GM12874 (cell line): ENCODE data around the gene LIPG.

ENCODE experiments used
- CTCF ChIP-seq: IDR thresholded peaks from 2 replicates; pipeline ENCODE4 v1.5.1; 2011; ENCODE audit warnings: low read depth, mild to moderate bottlenecking, control low read depth, low read length, moderate library complexity; ENCODE audit not compliant: insufficient read depth

The LIPG gene

GRCh38 chr18:49521216-49521835, 40.5 kb upstream of the LIPG start:
- no peak for TF ChIP-seq CTCF

GRCh38 chr18:49524349-49524748, 37.5 kb upstream of the LIPG start:
- no peak for TF ChIP-seq CTCF

GRCh38 chr18:49524951-49525350, 36.9 kb upstream of the LIPG start:
- TF ChIP-seq CTCF = no peak

GRCh38 chr18:49525981-49526380, 35.9 kb upstream of the LIPG start:
- TF ChIP-seq CTCF = no peak

- no peak for TF ChIP-seq CTCF
Observed at GRCh38 chr18:49527631-49528327, 34.1 kb upstream of the LIPG start.

GRCh38 chr18:49529596-49529995, 32.3 kb upstream of the LIPG start:
- no peak for TF ChIP-seq CTCF

GRCh38 chr18:49531678-49532153, 30.1 kb upstream of the LIPG start:
- no peak for TF ChIP-seq CTCF
